NCI-H2029 treated with DMSO at 0.1 percent for 48 hours (cell line): ENCODE results near the gene SIPA1L3.
A peak's percentile ranks its signal among the peaks of the same experiment; 100 is the strongest.

Source experiments
- DNase-seq: peaks from one replicate; lab custom pipeline; 2025; lab: John Stamatoyannopoulos, UW

SIPA1L3 gene

GRCh38 chr19:38001158-38001781 lies 94.3 kb downstream of the SIPA1L3 start:
- no peak for DNase-seq

GRCh38 chr19:38003438-38004185 lies 96.6 kb downstream of the SIPA1L3 start:
- DNase-seq = peak; percentile 91

- DNase-seq = no peak
These were observed 97.1 kb downstream of the SIPA1L3 start for GRCh38 chr19:38004186-38004520.

GRCh38 chr19:38004521-38005223 lies 97.7 kb downstream of the SIPA1L3 start:
- peak; percentile 95 for DNase-seq

- no peak for DNase-seq
These were observed 98.2 kb downstream of the SIPA1L3 start for GRCh38 chr19:38005224-38005614.

GRCh38 chr19:38006361-38007045 lies 99.5 kb downstream of the SIPA1L3 start:
- no peak for DNase-seq

GRCh38 chr19:38009650-38010242 lies 102.7 kb downstream of the SIPA1L3 start:
- no peak for DNase-seq

GRCh38 chr19:38011426-38011825 lies 104.4 kb downstream of the SIPA1L3 start:
- no peak for DNase-seq

GRCh38 chr19:38012290-38012689 lies 105.3 kb downstream of the SIPA1L3 start:
- no peak for DNase-seq

GRCh38 chr19:38012944-38013343 lies 105.9 kb downstream of the SIPA1L3 start:
- no peak for DNase-seq

GRCh38 chr19:38013913-38014580 lies 107.0 kb downstream of the SIPA1L3 start:
- no peak for DNase-seq

- no peak for DNase-seq
These were observed 108.2 kb downstream of the SIPA1L3 start for GRCh38 chr19:38015216-38015615.

GRCh38 chr19:38015761-38016160 lies 108.8 kb downstream of the SIPA1L3 start:
- DNase-seq = no peak

- no peak for DNase-seq
These were observed 110.6 kb downstream of the SIPA1L3 start for GRCh38 chr19:38017401-38018151.

- no peak for DNase-seq
These were observed 111.8 kb downstream of the SIPA1L3 start for GRCh38 chr19:38018694-38019395.

GRCh38 chr19:38019396-38019724 lies 112.4 kb downstream of the SIPA1L3 start:
- DNase-seq = no peak

- DNase-seq = no peak
These were observed 113.3 kb downstream of the SIPA1L3 start for GRCh38 chr19:38020311-38020710.

GRCh38 chr19:38021352-38021751 lies 114.3 kb downstream of the SIPA1L3 start:
- no peak for DNase-seq

- no peak for DNase-seq
These were observed 116.0 kb downstream of the SIPA1L3 start for GRCh38 chr19:38022791-38023670.
